Right cardiac atrium (tissue), 5 donors: ENCODE data around the gene SAE1. TPM values are rescaled to one million over a fixed set of nuclear protein-coding genes. Genes with fewer than 3 reads are reported as not detected.

Source experiments
- ATAC-seq, 2 donors: fragments of 200-7000 bp; cut with Tn5 transposase; one replicate each; pipeline versions ENCODE4 v1.8.0 to v1.9.1; 2020; ENCODE audit warnings: moderate library complexity in 2 of 2, mild to moderate bottlenecking in 1 of 2
- DNase-seq, 3 donors: peaks; one replicate each; pipeline ENCODE4 v3.0.0-alpha.2; 2020
- H3K27ac ChIP-seq: one replicate; pipeline ENCODE4 v1.5.1; 2013; ENCODE audit warnings: mild to moderate bottlenecking, low read length, control low read depth, moderate library complexity
- H3K27me3 ChIP-seq: one replicate; pipeline ENCODE4 v1.6.1; 2013; ENCODE audit not compliant: control insufficient read depth, insufficient read depth
- H3K4me1 ChIP-seq: one replicate; pipeline ENCODE4 v1.6.1; 2013; ENCODE audit warnings: low read length; ENCODE audit not compliant: control insufficient read depth, insufficient read depth
- H3K4me3 ChIP-seq: one replicate; pipeline ENCODE4 v1.5.1; 2013; ENCODE audit warnings: low read length, control low read depth
- H3K9me3 ChIP-seq: one replicate; pipeline ENCODE4 v1.6.1; 2013; ENCODE audit warnings: low read length; ENCODE audit not compliant: control insufficient read depth
- WGBS: extraction: QIAGEN DNeasy Blood & Tissue Kit; methylation state at CpG from one replicate; pipeline ENCODE4 v1.1.7; 2013; 5-methylcytosine and 5-hydroxymethylcytosine counted together
- intact Hi-C, 4 donors: fragments of 100-400 bp; cut with DNase I; formaldehyde crosslinking; loops; one replicate each; pipeline versions ENCODE4 v1.11.0 to v1.14.0; 2022 to 2023
- polyA plus RNA-seq: library from polyadenylated mRNA; stranded (reverse); fragments of 200-250 nt; gene quantifications from one replicate; pipeline ENCODE4 v1.2.3, GENCODE V29; 2013
- total RNA-seq, 4 donors: library from RNA; stranded (reverse); fragmentation: NEBNext Ultra II Directional; extraction: Animal tissue kit (Norgen Biotek cat#: 25700); gene quantifications; one replicate each; pipeline ENCODE4 v1.2.1, GENCODE V29; 2021
- donor health status: healthy with polysubstance abuse.
- donor health status: DM: no; HTN: yes; CAD: no.
- donor health status: DM: no; HTN: no; CAD: no.
- donor health status: DM: no; HTN: yes; CAD: no; lungs with severe emphysema.
- donor health status: DM: yes; HTN: yes; CAD: no.

SAE1 gene
- total and polyA plus RNA-seq, 5 donors: 34.0 to 57.0 (median 53.3) TPM

DNA sequence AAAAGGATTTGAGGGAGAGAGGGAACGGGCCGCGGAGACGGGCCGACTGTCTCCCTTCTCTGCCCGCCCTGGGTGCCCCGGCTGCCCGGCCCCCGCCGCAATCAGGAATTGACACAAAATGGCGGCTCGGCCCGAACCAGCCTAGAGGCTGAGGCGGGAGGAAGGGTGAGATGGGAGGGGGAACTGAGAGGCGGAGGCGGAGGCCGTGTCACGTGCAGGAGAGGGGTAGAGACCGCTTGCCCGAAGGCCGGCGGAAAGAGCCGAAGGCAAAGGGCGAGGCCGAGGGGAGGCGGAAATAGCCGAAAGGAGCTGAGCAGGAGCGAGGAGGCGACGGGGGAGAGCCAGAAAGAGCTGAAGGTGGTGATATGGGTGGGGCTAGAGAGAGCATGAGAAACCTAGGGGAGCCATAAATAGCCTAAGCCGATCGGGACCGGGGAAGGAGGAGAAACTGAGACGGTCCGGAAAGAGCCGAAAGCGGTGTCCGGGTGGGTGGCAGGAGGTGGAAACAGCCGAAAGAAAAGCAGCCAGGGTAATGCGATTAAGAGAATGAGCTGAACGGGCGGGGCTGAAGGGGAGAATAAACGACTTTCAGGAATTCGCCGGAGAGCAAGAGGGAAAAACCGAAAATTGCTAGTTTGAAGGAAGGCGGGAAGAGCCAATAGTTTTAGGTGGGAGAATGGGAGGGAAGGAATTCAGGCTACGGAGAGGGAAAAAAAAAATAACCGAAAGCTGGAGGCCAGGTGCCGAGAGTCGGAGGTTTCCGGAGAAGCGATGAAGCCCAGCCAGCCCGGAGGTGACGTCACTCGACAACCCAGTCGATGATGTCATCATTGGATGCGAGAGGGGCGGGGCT, 17.4 kb upstream of the SAE1 start, which contains the start of gene ZC3H4:
Gene ZC3H4 (minus strand): TSS at position 780 of the 853 bp plus-strand sequence. CDS start 1,192 bp downstream, outside the sequence.
- Histone ChIP-seq H3K9me3 (no peaks in the 10 kb centered on the region), H3K27ac (peak within 1 kb of the TSS; percentile 99), H3K4me3 (peak within 1 kb of the TSS; percentile 86), H3K27me3 (no peaks in the 10 kb centered on the region), H3K4me1 (no peaks in the 10 kb centered on the region)
- under 1% methylated on average over 59 of the region's 59 CpGs for WGBS
- ATAC-seq: peak; percentile 96 to 97
- peak; percentile 99 to 100 (median 99) for DNase-seq
- intact Hi-C loops: no loop called here

DNA sequence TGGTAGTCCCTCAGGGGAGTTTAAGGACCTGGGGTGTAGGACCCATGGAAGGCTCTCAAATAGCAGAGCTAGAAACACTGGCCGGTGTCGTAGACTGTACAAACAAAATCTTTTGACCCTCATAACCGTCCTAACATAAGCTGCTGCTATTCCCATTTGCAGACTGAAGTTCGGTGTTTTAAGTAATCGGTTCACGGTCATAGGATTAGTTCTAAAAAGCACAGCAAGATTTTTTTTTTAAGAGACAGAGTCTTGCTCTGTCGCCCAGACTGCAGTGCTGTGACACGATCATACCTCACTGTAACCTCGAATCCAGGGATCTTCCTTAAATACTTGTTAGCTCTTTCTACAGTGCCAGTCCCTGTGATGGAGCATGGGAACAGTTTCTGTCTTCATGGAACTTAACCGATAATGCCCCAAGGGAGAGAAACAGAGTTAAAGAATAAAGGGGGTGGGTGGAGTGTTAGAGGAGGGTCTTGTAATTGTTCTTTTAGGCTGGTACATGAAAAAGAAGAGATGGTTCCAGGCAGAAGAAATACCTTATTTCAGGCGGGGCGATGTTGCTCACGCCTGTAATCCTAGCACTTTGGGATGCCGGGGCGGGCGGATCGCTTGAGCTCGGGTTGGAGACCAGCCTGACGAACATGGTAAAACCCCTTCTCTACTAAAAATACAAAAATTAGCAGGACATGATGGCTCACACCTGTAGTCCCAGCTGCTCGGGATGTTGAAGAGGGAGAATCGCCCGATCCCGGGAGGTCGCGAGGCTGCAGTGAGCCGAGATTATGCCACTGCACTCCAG, 16.6 kb upstream of the SAE1 start:
- no peak for DNase-seq
- no peaks in the 10 kb centered on the region for H3K9me3 ChIP-seq
- H3K27ac ChIP-seq: peak overlapping the region; percentile 99
- H3K4me3 ChIP-seq: peak overlapping the region; percentile 86
- H3K4me1 ChIP-seq: no peaks in the 10 kb centered on the region
- no peaks in the 10 kb centered on the region for H3K27me3 ChIP-seq
- WGBS: 59% methylated on average over 26 of the region's 26 CpGs
- intact Hi-C loops: no loop called here
- no peak for ATAC-seq

- H3K4me3 ChIP-seq: no peak overlapping the region
- DNase-seq: no peak
These were observed 10.1 kb upstream of the SAE1 start for GRCh38 chr19:47120470-47121067.

GRCh38 chr19:47122359-47123335, 8.0 kb upstream of the SAE1 start:
- intact Hi-C loops: loop anchor here in 3 of 4 donors (5.0 to 10.0 kb wide), 2 partner anchors 40 to 88 kb away; no protein-coding TSS in a partner anchor
- Histone ChIP-seq H3K9me3 (no peaks in the 10 kb centered on the region), H3K27ac (no peak overlapping the region), H3K4me1 (no peaks in the 10 kb centered on the region), H3K27me3 (no peaks in the 10 kb centered on the region), H3K4me3 (no peak overlapping the region)
- ATAC-seq: peak in 1 of 2 donors; percentile 17
- no peak for DNase-seq
- 78% methylated on average over 14 of the region's 14 CpGs for WGBS

More at GRCh38 chr19:47120470-47121067, 10.1 kb upstream of the SAE1 start:
- WGBS: 92% methylated on average over 6 of the region's 6 CpGs
- intact Hi-C loops: loop anchor here in 3 of 4 donors (5.0 to 10.0 kb wide), 2 partner anchors 38 to 86 kb away; no protein-coding TSS in a partner anchor
- Histone ChIP-seq H3K4me1 (no peaks in the 10 kb centered on the region), H3K9me3 (no peaks in the 10 kb centered on the region), H3K27ac (no peak overlapping the region), H3K27me3 (no peaks in the 10 kb centered on the region)
- no peak for ATAC-seq

DNA sequence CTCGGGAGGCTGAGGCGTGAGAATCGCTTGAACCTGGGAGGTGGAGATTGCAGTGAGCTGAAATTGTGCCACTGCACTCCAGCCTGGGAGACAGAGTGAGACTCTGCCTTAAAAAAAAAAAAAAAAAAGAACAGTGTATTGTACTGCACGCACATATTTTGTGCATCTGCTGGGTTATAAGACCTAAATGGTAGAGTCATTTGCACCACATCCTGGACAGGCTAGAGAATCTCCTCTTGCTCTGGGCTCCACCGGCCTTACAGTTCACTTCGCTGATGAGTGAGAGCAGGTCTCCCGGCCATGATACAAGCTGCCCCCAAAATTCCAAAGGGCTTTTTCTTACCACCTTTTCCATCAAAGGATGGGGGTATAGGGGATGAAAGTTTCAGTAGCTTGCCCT, 7.2 kb upstream of the SAE1 start:
- Histone ChIP-seq H3K4me1 (no peaks in the 10 kb centered on the region), H3K27me3 (no peaks in the 10 kb centered on the region), H3K4me3 (no peak overlapping the region), H3K9me3 (no peaks in the 10 kb centered on the region), H3K27ac (no peak overlapping the region)
- DNase-seq: no peak
- ATAC-seq: no peak
- intact Hi-C loops: loop anchor here in 3 of 4 donors (5.0 to 10.0 kb wide), 2 partner anchors 41 to 89 kb away; no protein-coding TSS in a partner anchor
- 88% methylated on average over 7 of the region's 7 CpGs for WGBS

GRCh38 chr19:47124937-47125668, 5.5 kb upstream of the SAE1 start:
- DNase-seq (no peak), ATAC-seq (peak; percentile 74 to 78)
- Histone ChIP-seq H3K4me3 (no peak overlapping the region), H3K27ac (no peak overlapping the region), H3K27me3 (no peaks in the 10 kb centered on the region), H3K4me1 (no peaks in the 10 kb centered on the region), H3K9me3 (no peaks in the 10 kb centered on the region)
- intact Hi-C loops: loop anchor here (1.0 to 10.0 kb wide), 5 partner anchors 43 to 90 kb away; no protein-coding TSS in a partner anchor
- 41% methylated on average over 8 of the region's 8 CpGs for WGBS

DNA sequence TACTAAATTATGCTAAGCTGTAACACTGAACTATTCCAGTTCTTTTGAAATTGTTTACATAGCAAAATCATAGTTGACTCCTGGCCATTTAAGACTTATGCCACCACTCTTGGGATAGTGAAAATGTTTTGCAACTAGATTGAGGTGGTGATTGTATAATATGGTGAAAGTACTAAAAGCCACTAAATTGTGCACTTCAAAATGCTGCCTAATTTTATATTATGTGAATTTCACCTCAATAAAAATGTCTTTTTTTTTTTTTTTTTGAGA, 5.0 kb upstream of the SAE1 start:
- no peak for ATAC-seq
- Histone ChIP-seq H3K27ac (no peak overlapping the region), H3K4me1 (no peaks in the 10 kb centered on the region), H3K4me3 (no peak overlapping the region), H3K9me3 (no peaks in the 10 kb centered on the region), H3K27me3 (no peaks in the 10 kb centered on the region)
- intact Hi-C loops: loop anchor here (1.0 to 10.0 kb wide), 4 partner anchors 44 to 91 kb away; no protein-coding TSS in a partner anchor
- DNase-seq: no peak

DNA sequence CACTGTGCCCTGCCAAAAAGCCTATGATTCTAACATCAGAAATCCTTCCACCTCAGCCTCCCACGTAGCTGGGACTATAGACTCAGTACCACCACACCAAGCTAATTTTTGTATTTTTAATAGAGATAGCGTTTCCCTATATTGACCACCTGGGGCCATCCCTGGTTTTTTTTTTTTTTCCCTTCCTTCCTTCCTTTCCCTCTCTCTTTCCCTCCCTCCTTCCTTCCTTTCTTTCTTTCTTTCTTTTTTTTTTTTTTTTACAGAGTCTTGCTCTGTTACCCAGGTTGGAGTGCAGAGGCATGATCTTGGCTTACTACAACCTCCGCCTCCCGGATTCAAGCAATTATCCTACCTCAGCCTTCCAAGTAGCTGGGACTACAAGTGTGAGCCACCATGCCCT, 1.1 kb upstream of the SAE1 start:
- Histone ChIP-seq H3K4me1 (peaks cover 4% of the 10 kb centered on the region), H3K9me3 (no peaks in the 10 kb centered on the region), H3K27ac (no peak overlapping the region), H3K27me3 (no peaks in the 10 kb centered on the region), H3K4me3 (no peak overlapping the region)
- WGBS: 94% methylated on average over 4 of the region's 4 CpGs
- DNase-seq (no peak), ATAC-seq (no peak)
- intact Hi-C loops: loop anchor here (5.0 to 10.0 kb wide), 2 partner anchors 92 to 95 kb away; no protein-coding TSS in a partner anchor

DNA sequence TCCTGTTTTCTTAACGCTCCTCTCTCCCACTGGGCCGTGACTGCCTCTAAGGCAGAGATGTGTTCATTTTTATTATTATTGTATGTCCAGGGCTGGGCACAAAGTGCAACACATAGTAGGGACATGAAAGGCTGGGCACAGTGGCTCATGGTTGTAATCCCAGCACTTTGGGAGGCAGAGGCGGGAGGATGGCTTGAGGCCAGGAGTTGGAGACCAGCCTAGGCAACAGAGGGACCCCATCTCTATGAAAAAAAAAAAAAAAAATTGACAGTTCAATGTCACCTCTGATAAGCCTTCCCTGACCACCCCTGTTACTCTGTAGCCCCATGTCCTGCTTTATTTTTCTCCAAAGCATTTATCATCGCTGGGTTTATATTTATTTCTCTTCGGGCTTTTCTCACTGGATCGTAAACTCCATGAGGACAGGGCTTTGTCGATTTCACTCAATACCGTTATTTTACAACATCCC, 481 bp upstream of the SAE1 start:
- intact Hi-C loops: no loop called here
- H3K4me1 ChIP-seq: peaks cover 4% of the 10 kb centered on the region
- 72% methylated on average over 8 of the region's 8 CpGs for WGBS
- no peak overlapping the region for H3K27ac ChIP-seq
- no peak overlapping the region for H3K4me3 ChIP-seq
- ATAC-seq (no peak), DNase-seq (no peak)
- H3K9me3 ChIP-seq: no peaks in the 10 kb centered on the region
- H3K27me3 ChIP-seq: no peaks in the 10 kb centered on the region
